Endodermal cell (in vitro differentiated cells): ENCODE data around the gene SGSM2. TPM values are rescaled to one million over a fixed set of nuclear protein-coding genes. Genes with fewer than 3 reads are reported as not detected.

ENCODE experiments used
- DNase-seq: peaks from one replicate; pipeline ENCODE4 v3.0.0-alpha.2; 2017
- H3K27ac ChIP-seq: 2 replicates; pipeline ENCODE4 v1.5.1; 2013; ENCODE audit warnings: mild to moderate bottlenecking, low read depth, low read length, moderate library complexity
- H3K27me3 ChIP-seq: 2 replicates; pipeline ENCODE4 v1.6.1; 2013; ENCODE audit warnings: mild to moderate bottlenecking, low read length, moderate library complexity; ENCODE audit not compliant: insufficient read depth, control insufficient read depth, poor library complexity, severe bottlenecking
- H3K36me3 ChIP-seq: 2 replicates; pipeline ENCODE4 v1.7.0; 2013; ENCODE audit warnings: mild to moderate bottlenecking, low read length, moderate library complexity; ENCODE audit not compliant: control insufficient read depth, insufficient read depth
- H3K4me1 ChIP-seq: one replicate; pipeline ENCODE4 v1.7.0; 2013; ENCODE audit warnings: low read length; ENCODE audit not compliant: control insufficient read depth, insufficient read depth
- H3K4me3 ChIP-seq: 2 replicates; pipeline ENCODE4 v1.5.1; 2013; ENCODE audit warnings: mild to moderate bottlenecking, low read length, moderate library complexity
- H3K9ac ChIP-seq: 2 replicates; pipeline ENCODE4 v1.6.1; 2013; ENCODE audit warnings: mild to moderate bottlenecking, low read length, moderate library complexity; ENCODE audit not compliant: poor library complexity, severe bottlenecking; ENCODE audit errors: extremely low read depth
- H3K9me3 ChIP-seq: 2 replicates; pipeline ENCODE4 v1.6.1; 2013; ENCODE audit warnings: mild to moderate bottlenecking, low read length, moderate library complexity; ENCODE audit not compliant: control insufficient read depth
- H3K27ac Mint-ChIP-seq: 2 replicates; pipeline ENCODE4 v1.8.0; 2020; ENCODE audit warnings: mixed read lengths
- H3K27me3 Mint-ChIP-seq: 2 replicates; pipeline ENCODE4 v1.8.0; 2021; ENCODE audit warnings: mild to moderate bottlenecking, mixed read lengths; ENCODE audit not compliant: insufficient read depth
- H3K36me3 Mint-ChIP-seq: 2 replicates; pipeline ENCODE4 v1.8.0; 2020; ENCODE audit warnings: low read depth, mixed read lengths
- H3K4me1 Mint-ChIP-seq: 2 replicates; pipeline ENCODE4 v1.8.0; 2020; ENCODE audit warnings: mixed read lengths
- H3K4me3 Mint-ChIP-seq: 2 replicates; pipeline ENCODE4 v1.8.0; 2020; ENCODE audit warnings: mild to moderate bottlenecking, moderate library complexity, mixed read lengths
- H3K9me3 Mint-ChIP-seq: 2 replicates; pipeline ENCODE4 v1.8.0; 2020; ENCODE audit warnings: mild to moderate bottlenecking, mixed read lengths
- WGBS, 2 experiments: methylation state at CpG; one replicate each; pipeline versions ENCODE4 v1.1.5 to v1.1.7; 2013; ENCODE audit warnings: missing lambda C conversion rate in 2 of 2, mixed read lengths in 1 of 2; ENCODE audit not compliant: insufficient coverage in 1 of 2, insufficient read length in 1 of 2; 5-methylcytosine and 5-hydroxymethylcytosine counted together
- total RNA-seq, 2 donors: library from RNA; stranded (reverse); fragmentation: NEBNext Ultra II Directional in 1 of 2; extraction: Animal tissue kit (Norgen Biotek cat#: 25700) in 1 of 2; gene quantifications; 2 replicates in 1 of 2; 3 replicates in 1 of 2; pipeline ENCODE4 v1.2.1, GENCODE V29; 2021
- TF ChIP-seq, protein P1 (sequence below): fragments of 200-600 bp; sonication (generic); conservative IDR thresholded peaks from 2 replicates; pipeline ENCODE4 v1.5.0; 2021; ENCODE audit warnings: antibody characterized with exemption, mild to moderate bottlenecking

The SGSM2 gene
- total RNA-seq, 2 donors from 2014 or later = 62.5 to 77.3 TPM

DNA sequence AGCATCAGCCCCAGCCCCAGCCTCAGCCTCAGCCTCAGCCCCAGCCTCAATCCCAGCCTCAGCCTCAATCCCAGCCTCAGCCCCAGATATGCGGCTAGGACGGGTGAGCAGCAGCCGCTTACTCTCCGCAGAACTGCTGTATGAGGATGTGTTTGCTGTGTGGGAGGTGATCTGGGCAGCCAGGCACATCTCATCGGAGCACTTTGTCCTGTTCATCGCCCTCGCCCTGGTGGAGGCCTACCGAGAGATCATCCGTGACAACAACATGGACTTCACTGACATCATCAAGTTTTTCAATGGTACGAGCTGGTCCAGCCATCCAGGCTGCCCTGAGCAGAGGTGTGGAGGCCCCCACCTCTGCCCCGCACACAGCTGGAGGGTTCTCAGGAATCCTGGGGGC lies 41.6 kb downstream of the SGSM2 start:
- peaks cover 27% of the 10 kb centered on the region for H3K36me3 ChIP-seq
- H3K36me3 Mint-ChIP-seq = peaks cover 14% of the 10 kb centered on the region
- no peaks in the 10 kb centered on the region for H3K27me3 ChIP-seq
- no peak overlapping the region for H3K4me3 ChIP-seq
- H3K9me3 Mint-ChIP-seq = no peaks in the 10 kb centered on the region
- H3K9me3 ChIP-seq = no peaks in the 10 kb centered on the region
- no peak overlapping the region for H3K27ac ChIP-seq
- DNase-seq = no peak
- H3K27me3 Mint-ChIP-seq = no peaks in the 10 kb centered on the region
- 94 to 95% methylated on average over 7 to 11 of the region's 11 CpGs for WGBS, 2 experiments
- H3K4me3 Mint-ChIP-seq = no peak overlapping the region
- peaks cover 3% of the 10 kb centered on the region for H3K4me1 ChIP-seq
- H3K27ac Mint-ChIP-seq = peak overlapping the region; percentile 36
- TF ChIP-seq, protein P1, sequence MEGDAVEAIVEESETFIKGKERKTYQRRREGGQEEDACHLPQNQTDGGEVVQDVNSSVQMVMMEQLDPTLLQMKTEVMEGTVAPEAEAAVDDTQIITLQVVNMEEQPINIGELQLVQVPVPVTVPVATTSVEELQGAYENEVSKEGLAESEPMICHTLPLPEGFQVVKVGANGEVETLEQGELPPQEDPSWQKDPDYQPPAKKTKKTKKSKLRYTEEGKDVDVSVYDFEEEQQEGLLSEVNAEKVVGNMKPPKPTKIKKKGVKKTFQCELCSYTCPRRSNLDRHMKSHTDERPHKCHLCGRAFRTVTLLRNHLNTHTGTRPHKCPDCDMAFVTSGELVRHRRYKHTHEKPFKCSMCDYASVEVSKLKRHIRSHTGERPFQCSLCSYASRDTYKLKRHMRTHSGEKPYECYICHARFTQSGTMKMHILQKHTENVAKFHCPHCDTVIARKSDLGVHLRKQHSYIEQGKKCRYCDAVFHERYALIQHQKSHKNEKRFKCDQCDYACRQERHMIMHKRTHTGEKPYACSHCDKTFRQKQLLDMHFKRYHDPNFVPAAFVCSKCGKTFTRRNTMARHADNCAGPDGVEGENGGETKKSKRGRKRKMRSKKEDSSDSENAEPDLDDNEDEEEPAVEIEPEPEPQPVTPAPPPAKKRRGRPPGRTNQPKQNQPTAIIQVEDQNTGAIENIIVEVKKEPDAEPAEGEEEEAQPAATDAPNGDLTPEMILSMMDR = no peak
- H3K9ac ChIP-seq = no peak overlapping the region
- peaks cover 7% of the 10 kb centered on the region for H3K4me1 Mint-ChIP-seq

GRCh38 chr17:2379489-2380225 lies 42.4 kb downstream of the SGSM2 start:
- WGBS, 2 experiments = 91 to 96% methylated on average over 23 to 25 of the region's 25 CpGs
- no peak overlapping the region for H3K4me3 Mint-ChIP-seq

DNA sequence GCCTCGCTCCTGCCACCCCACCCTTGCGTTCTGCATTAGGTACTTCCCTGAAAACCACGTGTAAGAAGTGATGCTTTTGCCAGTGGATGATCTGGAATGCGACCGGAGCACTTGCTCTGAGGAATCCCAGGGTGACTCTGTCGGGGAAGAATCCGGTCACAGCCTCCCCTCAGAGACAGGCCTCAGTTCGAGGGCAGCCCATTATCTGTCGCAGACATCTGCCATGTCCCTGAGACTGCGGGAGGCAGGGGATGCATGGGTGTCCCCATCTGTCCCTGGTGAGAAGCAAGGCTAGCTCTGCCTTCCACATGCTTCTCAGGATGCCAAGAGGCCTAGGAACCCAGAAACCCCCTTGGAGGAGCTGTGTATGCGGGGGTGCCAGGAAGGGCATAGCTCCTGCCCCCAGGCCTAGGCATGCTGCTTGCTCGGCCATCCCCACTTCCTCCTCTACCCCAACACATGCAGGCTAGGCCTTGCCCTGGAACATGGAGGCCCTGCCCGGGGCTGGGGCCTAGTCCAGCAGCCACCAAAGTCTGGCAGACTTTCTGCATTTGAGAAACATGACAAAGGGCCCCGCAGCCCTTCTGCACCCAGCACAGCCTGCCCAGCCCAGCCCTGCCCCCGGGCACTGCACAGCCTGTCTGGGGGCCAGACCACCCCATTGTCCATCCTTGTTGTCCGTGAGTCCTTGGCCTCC lies 43.1 kb downstream of the SGSM2 start:
- Histone ChIP-seq H3K9me3 (no peaks in the 10 kb centered on the region), H3K4me1 (peaks cover 3% of the 10 kb centered on the region), H3K4me3 (no peak overlapping the region), H3K9ac (no peak overlapping the region), H3K27ac (no peak overlapping the region), H3K36me3 (peaks cover 26% of the 10 kb centered on the region), H3K27me3 (no peaks in the 10 kb centered on the region)
- Mint-ChIP-seq H3K4me3 (no peak overlapping the region), H3K9me3 (no peaks in the 10 kb centered on the region), H3K4me1 (peaks cover 9% of the 10 kb centered on the region), H3K27ac (no peak overlapping the region), H3K27me3 (no peaks in the 10 kb centered on the region), H3K36me3 (peaks cover 14% of the 10 kb centered on the region)
- TF ChIP-seq, protein P1 = no peak
- no peak for DNase-seq
- 92 to 96% methylated on average over 12 to 16 of the region's 16 CpGs for WGBS, 2 experiments

More at GRCh38 chr17:2379489-2380225, 42.4 kb downstream of the SGSM2 start:
- Mint-ChIP-seq H3K9me3 (no peaks in the 10 kb centered on the region), H3K27ac (no peak overlapping the region), H3K4me1 (peaks cover 9% of the 10 kb centered on the region), H3K36me3 (peaks cover 14% of the 10 kb centered on the region), H3K27me3 (no peaks in the 10 kb centered on the region)
- Histone ChIP-seq H3K4me1 (peaks cover 3% of the 10 kb centered on the region), H3K4me3 (no peak overlapping the region), H3K27me3 (no peaks in the 10 kb centered on the region), H3K9ac (no peak overlapping the region), H3K27ac (no peak overlapping the region), H3K9me3 (no peaks in the 10 kb centered on the region), H3K36me3 (peaks cover 27% of the 10 kb centered on the region)
- TF ChIP-seq, protein P1 = no peak
- DNase-seq = no peak
